Measurements from ENCODE around the gene ELK4.

- no peak for TF ChIP-seq POLR2A (IDR thresholded peaks at IDR 0.05)
- TF ChIP-seq, protein P1, sequence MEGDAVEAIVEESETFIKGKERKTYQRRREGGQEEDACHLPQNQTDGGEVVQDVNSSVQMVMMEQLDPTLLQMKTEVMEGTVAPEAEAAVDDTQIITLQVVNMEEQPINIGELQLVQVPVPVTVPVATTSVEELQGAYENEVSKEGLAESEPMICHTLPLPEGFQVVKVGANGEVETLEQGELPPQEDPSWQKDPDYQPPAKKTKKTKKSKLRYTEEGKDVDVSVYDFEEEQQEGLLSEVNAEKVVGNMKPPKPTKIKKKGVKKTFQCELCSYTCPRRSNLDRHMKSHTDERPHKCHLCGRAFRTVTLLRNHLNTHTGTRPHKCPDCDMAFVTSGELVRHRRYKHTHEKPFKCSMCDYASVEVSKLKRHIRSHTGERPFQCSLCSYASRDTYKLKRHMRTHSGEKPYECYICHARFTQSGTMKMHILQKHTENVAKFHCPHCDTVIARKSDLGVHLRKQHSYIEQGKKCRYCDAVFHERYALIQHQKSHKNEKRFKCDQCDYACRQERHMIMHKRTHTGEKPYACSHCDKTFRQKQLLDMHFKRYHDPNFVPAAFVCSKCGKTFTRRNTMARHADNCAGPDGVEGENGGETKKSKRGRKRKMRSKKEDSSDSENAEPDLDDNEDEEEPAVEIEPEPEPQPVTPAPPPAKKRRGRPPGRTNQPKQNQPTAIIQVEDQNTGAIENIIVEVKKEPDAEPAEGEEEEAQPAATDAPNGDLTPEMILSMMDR (IDR thresholded peaks at IDR 0.05), result no peak
Measured at GRCh38 chr1:205604825-205605505, 26.8 kb downstream of the ELK4 start.

All from tibial nerve (tissue), 3 donors.